Endodermal cell (in vitro differentiated cells): ENCODE data around the gene FER. TPM values are rescaled to one million over a fixed set of nuclear protein-coding genes. Genes with fewer than 3 reads are reported as not detected.
"Not testable (repeated sequence)": the region's sequence is repeated elsewhere in the genome, so short reads cannot be mapped to it uniquely, and the experiment has no call there.

Experiments used
- DNase-seq: peaks from one replicate; pipeline ENCODE4 v3.0.0-alpha.2; 2017
- H3K27ac ChIP-seq: 2 replicates; pipeline ENCODE4 v1.5.1; 2013; ENCODE audit warnings: mild to moderate bottlenecking, low read depth, low read length, moderate library complexity
- H3K27me3 ChIP-seq: 2 replicates; pipeline ENCODE4 v1.6.1; 2013; ENCODE audit warnings: mild to moderate bottlenecking, low read length, moderate library complexity; ENCODE audit not compliant: insufficient read depth, control insufficient read depth, poor library complexity, severe bottlenecking
- H3K36me3 ChIP-seq: 2 replicates; pipeline ENCODE4 v1.7.0; 2013; ENCODE audit warnings: mild to moderate bottlenecking, low read length, moderate library complexity; ENCODE audit not compliant: control insufficient read depth, insufficient read depth
- H3K4me1 ChIP-seq: one replicate; pipeline ENCODE4 v1.7.0; 2013; ENCODE audit warnings: low read length; ENCODE audit not compliant: control insufficient read depth, insufficient read depth
- H3K4me3 ChIP-seq: 2 replicates; pipeline ENCODE4 v1.5.1; 2013; ENCODE audit warnings: mild to moderate bottlenecking, low read length, moderate library complexity
- H3K9ac ChIP-seq: 2 replicates; pipeline ENCODE4 v1.6.1; 2013; ENCODE audit warnings: mild to moderate bottlenecking, low read length, moderate library complexity; ENCODE audit not compliant: poor library complexity, severe bottlenecking; ENCODE audit errors: extremely low read depth
- H3K9me3 ChIP-seq: 2 replicates; pipeline ENCODE4 v1.6.1; 2013; ENCODE audit warnings: mild to moderate bottlenecking, low read length, moderate library complexity; ENCODE audit not compliant: control insufficient read depth
- H3K27ac Mint-ChIP-seq: 2 replicates; pipeline ENCODE4 v1.8.0; 2020; ENCODE audit warnings: mixed read lengths
- H3K27me3 Mint-ChIP-seq: 2 replicates; pipeline ENCODE4 v1.8.0; 2021; ENCODE audit warnings: mild to moderate bottlenecking, mixed read lengths; ENCODE audit not compliant: insufficient read depth
- H3K36me3 Mint-ChIP-seq: 2 replicates; pipeline ENCODE4 v1.8.0; 2020; ENCODE audit warnings: low read depth, mixed read lengths
- H3K4me1 Mint-ChIP-seq: 2 replicates; pipeline ENCODE4 v1.8.0; 2020; ENCODE audit warnings: mixed read lengths
- H3K4me3 Mint-ChIP-seq: 2 replicates; pipeline ENCODE4 v1.8.0; 2020; ENCODE audit warnings: mild to moderate bottlenecking, moderate library complexity, mixed read lengths
- H3K9me3 Mint-ChIP-seq: 2 replicates; pipeline ENCODE4 v1.8.0; 2020; ENCODE audit warnings: mild to moderate bottlenecking, mixed read lengths
- CTCF ChIP-seq: fragments of 200-600 bp; sonication (generic); conservative IDR thresholded peaks from 2 replicates; pipeline ENCODE4 v1.5.0; 2021; ENCODE audit warnings: antibody characterized with exemption, mild to moderate bottlenecking
- WGBS, 2 experiments: methylation state at CpG; one replicate each; pipeline versions ENCODE4 v1.1.5 to v1.1.7; 2013; ENCODE audit warnings: missing lambda C conversion rate in 2 of 2, mixed read lengths in 1 of 2; ENCODE audit not compliant: insufficient coverage in 1 of 2, insufficient read length in 1 of 2; 5-methylcytosine and 5-hydroxymethylcytosine counted together
- total RNA-seq, 2 donors: library from RNA; stranded (reverse); fragmentation: NEBNext Ultra II Directional in 1 of 2; extraction: Animal tissue kit (Norgen Biotek cat#: 25700) in 1 of 2; gene quantifications; 2 replicates in 1 of 2; 3 replicates in 1 of 2; pipeline ENCODE4 v1.2.1, GENCODE V29; 2021

Gene FER
- total RNA-seq, 2 donors from 2014 or later, result 24.5 to 26.8 TPM

- Mint-ChIP-seq H3K4me3 (no peak overlapping the region), H3K27me3 (no peaks in the 10 kb centered on the region), H3K36me3 (peaks cover 18% of the 10 kb centered on the region), H3K9me3 (peaks cover 13% of the 10 kb centered on the region), H3K4me1 (peaks cover 5% of the 10 kb centered on the region), H3K27ac (no peak overlapping the region)
- DNase-seq, result no peak
- TF ChIP-seq CTCF, result no peak
- Histone ChIP-seq H3K27ac (no peak overlapping the region), H3K9ac (no peak overlapping the region), H3K4me1 (no peaks in the 10 kb centered on the region), H3K36me3 (peaks cover 6% of the 10 kb centered on the region), H3K9me3 (peaks cover 8% of the 10 kb centered on the region), H3K27me3 (no peaks in the 10 kb centered on the region), H3K4me3 (no peak overlapping the region)
- WGBS, 2 experiments, result 93 to 100% methylated on average over 1 of the region's 1 CpG
Observed at GRCh38 chr5:108769352-108769751, 21.7 kb downstream of the FER start.

DNA sequence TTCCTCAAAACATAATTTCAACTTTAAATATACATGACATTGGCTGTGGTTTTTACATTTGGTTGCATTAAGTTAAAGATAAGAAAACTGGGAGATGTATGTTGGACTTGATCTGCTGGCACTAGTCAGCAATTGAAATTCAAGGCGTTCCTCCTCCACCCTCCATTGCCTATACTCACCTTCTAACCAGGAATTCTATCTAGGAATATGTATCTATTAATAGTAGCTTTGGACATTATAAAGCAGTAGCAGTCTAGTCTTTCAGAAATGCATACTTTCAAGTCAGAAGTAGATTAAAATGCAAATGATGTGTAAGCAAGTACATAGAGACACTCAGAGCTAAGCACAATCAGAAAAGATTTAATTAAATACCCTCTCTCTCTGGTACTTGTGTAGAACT, 24.9 kb downstream of the FER start:
- Mint-ChIP-seq H3K27me3 (no peaks in the 10 kb centered on the region), H3K36me3 (peaks cover 23% of the 10 kb centered on the region), H3K27ac (no peak overlapping the region), H3K4me3 (no peak overlapping the region), H3K9me3 (peaks cover 20% of the 10 kb centered on the region), H3K4me1 (peaks cover 5% of the 10 kb centered on the region)
- no peak for TF ChIP-seq CTCF
- Histone ChIP-seq H3K4me1 (no peaks in the 10 kb centered on the region), H3K9me3 (peaks cover 8% of the 10 kb centered on the region), H3K27me3 (no peaks in the 10 kb centered on the region), H3K4me3 (no peak overlapping the region), H3K9ac (no peak overlapping the region), H3K36me3 (peaks cover 6% of the 10 kb centered on the region), H3K27ac (no peak overlapping the region)
- no CpG with 5 or more reads among the region's 1 CpG for WGBS, 2 experiments
- no peak for DNase-seq

GRCh38 chr5:108773330-108773729, 25.6 kb downstream of the FER start:
- no peak for TF ChIP-seq CTCF
- Histone ChIP-seq H3K4me1 (no peaks in the 10 kb centered on the region), H3K9ac (no peak overlapping the region), H3K4me3 (no peak overlapping the region), H3K36me3 (peaks cover 6% of the 10 kb centered on the region), H3K27me3 (no peaks in the 10 kb centered on the region), H3K27ac (no peak overlapping the region), H3K9me3 (peaks cover 8% of the 10 kb centered on the region)
- Mint-ChIP-seq H3K4me3 (no peak overlapping the region), H3K27ac (no peak overlapping the region), H3K27me3 (no peaks in the 10 kb centered on the region), H3K36me3 (peaks cover 24% of the 10 kb centered on the region), H3K4me1 (peaks cover 5% of the 10 kb centered on the region), H3K9me3 (peaks cover 25% of the 10 kb centered on the region)
- WGBS, 2 experiments, result 93 to 100% methylated on average over 1 to 2 of the region's 2 CpGs
- no peak for DNase-seq

DNA sequence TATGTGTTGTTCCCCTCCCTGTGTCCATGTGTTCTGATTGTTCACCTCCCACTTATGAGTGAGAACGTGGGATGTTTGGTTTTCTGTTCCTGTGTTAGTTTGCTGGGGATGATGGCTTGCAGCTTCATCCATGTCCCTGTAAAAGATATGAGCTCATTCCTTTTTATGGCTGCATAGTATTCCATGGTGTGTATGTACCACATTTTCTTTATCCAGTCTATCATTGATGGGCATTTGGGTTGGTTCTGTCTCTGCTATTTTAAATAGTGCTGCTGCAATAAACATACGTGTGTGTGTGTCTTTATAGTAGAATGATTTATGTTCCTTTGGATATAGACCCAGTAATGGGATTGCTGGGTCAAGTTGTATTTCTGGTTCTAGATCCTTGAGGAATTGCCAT, 26.4 kb downstream of the FER start:
- not testable (repeated sequence) for H3K9ac ChIP-seq, H3K27me3 Mint-ChIP-seq, H3K4me3 ChIP-seq, H3K4me3 Mint-ChIP-seq, H3K4me1 ChIP-seq, H3K4me1 Mint-ChIP-seq, H3K27ac Mint-ChIP-seq, H3K9me3 ChIP-seq, H3K36me3 ChIP-seq, DNase-seq, H3K27ac ChIP-seq, H3K27me3 ChIP-seq
- 93 to 100% methylated on average over 1 to 2 of the region's 2 CpGs for WGBS, 2 experiments
- Mint-ChIP-seq H3K9me3 (peaks cover 25% of the 10 kb centered on the region), H3K36me3 (peaks cover 31% of the 10 kb centered on the region)

DNA sequence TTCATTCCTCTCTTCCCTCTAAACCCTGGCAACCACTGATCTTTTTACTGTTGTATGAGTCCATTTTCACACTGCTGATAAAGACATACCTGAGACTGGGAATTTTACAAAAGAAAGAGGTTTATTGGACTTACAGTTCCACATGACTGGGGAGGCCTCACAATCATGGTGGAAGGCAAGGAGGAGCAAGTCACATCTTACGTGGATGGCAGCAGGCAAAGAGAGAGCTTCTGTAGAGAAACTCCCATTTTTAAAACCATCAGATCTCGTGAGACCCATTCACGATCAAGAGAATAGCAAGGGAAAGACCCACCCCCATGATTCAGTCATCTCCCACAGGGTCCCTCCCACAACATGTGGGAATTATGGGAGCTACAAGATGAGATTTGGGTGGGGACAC, 29.9 kb downstream of the FER start:
- 100% methylated on average over 1 to 3 of the region's 3 CpGs for WGBS, 2 experiments
- not testable (repeated sequence) for H3K4me3 ChIP-seq, H3K9ac ChIP-seq, H3K27ac ChIP-seq, H3K27me3 Mint-ChIP-seq, DNase-seq, H3K27me3 ChIP-seq, H3K36me3 ChIP-seq, H3K27ac Mint-ChIP-seq, H3K4me1 ChIP-seq, H3K4me3 Mint-ChIP-seq, H3K4me1 Mint-ChIP-seq
- H3K9me3 ChIP-seq, result peaks cover 14% of the 10 kb centered on the region
- H3K9me3 Mint-ChIP-seq, result peaks cover 32% of the 10 kb centered on the region
- peaks cover 33% of the 10 kb centered on the region for H3K36me3 Mint-ChIP-seq
